Urinary bladder (tissue), 4 donors: ENCODE measurements around the gene SNX3. TPM values are rescaled to one million over a fixed set of nuclear protein-coding genes. Genes with fewer than 3 reads are reported as not detected.
"Not testable (repeated sequence)": the region's sequence is repeated elsewhere in the genome, so short reads cannot be mapped to it uniquely, and the experiment has no call there.

Experiments used
- DNase-seq: peaks from one replicate; pipeline ENCODE4 v3.0.0-alpha.2; 2015; ENCODE audit errors: extremely low spot score
- H3K27ac ChIP-seq: one replicate; pipeline ENCODE4 v1.5.1; 2013; ENCODE audit warnings: low read depth, mild to moderate bottlenecking, moderate library complexity
- H3K36me3 ChIP-seq: one replicate; pipeline ENCODE4 v1.6.1; 2013; ENCODE audit warnings: mild to moderate bottlenecking, moderate library complexity; ENCODE audit not compliant: insufficient read depth
- H3K4me1 ChIP-seq: one replicate; pipeline ENCODE4 v1.6.1; 2013; ENCODE audit warnings: mild to moderate bottlenecking, moderate library complexity; ENCODE audit not compliant: insufficient read depth
- H3K4me3 ChIP-seq: one replicate; pipeline ENCODE4 v1.5.1; 2013; ENCODE audit warnings: low read depth, low read length
- WGBS: extraction: QIAGEN DNeasy Blood & Tissue Kit; methylation state at CpG from one replicate; pipeline ENCODE4 v1.1.7; 2013; 5-methylcytosine and 5-hydroxymethylcytosine counted together
- polyA plus RNA-seq: library from polyadenylated mRNA; stranded (reverse); fragments of 200-250 nt; gene quantifications from one replicate; pipeline ENCODE4 v1.2.3, GENCODE V29; 2013
- total RNA-seq: library from RNA; depleted of rRNA; stranded (reverse); fragments of >200 nt; gene quantifications from one replicate; pipeline ENCODE4 v1.2.3, GENCODE V29; 2014
- donor health status: healthy with polysubstance abuse.
- donor health status: healthy.

The SNX3 gene
- total and polyA plus RNA-seq, 2 donors = 250 to 265 TPM

GRCh38 chr6:108250240-108250866 is 10.5 kb downstream of the SNX3 start:
- Histone ChIP-seq H3K4me1 (no peaks in the 10 kb centered on the region), H3K36me3 (no peaks in the 10 kb centered on the region), H3K4me3 (no peak overlapping the region), H3K27ac (no peak overlapping the region)
- DNase-seq = no peak
- WGBS = 87% methylated on average over 2 of the region's 2 CpGs

- whole genome bisulfite sequencing = 71% methylated on average over 1 of the region's 1 CpG
- H3K27ac ChIP-seq = no peak overlapping the region
- no peak overlapping the region for H3K4me3 ChIP-seq
- no peak for DNase-seq
- H3K36me3 ChIP-seq = no peaks in the 10 kb centered on the region
- no peaks in the 10 kb centered on the region for H3K4me1 ChIP-seq
These were observed 12.8 kb downstream of the SNX3 start for GRCh38 chr6:108247965-108248536.

- WGBS = 95% methylated on average over 7 of the region's 7 CpGs
- DNase-seq, H3K4me1 ChIP-seq, H3K27ac ChIP-seq, H3K4me3 ChIP-seq, H3K36me3 ChIP-seq: not testable (repeated sequence)
These were observed 15.7 kb downstream of the SNX3 start for GRCh38 chr6:108245095-108245494.

GRCh38 chr6:108243836-108244235 is 17.0 kb downstream of the SNX3 start:
- WGBS = 93% methylated on average over 2 of the region's 2 CpGs
- Histone ChIP-seq H3K4me1 (no peaks in the 10 kb centered on the region), H3K27ac (no peak overlapping the region), H3K4me3 (no peak overlapping the region), H3K36me3 (no peaks in the 10 kb centered on the region)
- DNase-seq = no peak

GRCh38 chr6:108242721-108243120 is 18.1 kb downstream of the SNX3 start:
- WGBS = 85% methylated on average over 2 of the region's 2 CpGs
- no peak overlapping the region for H3K27ac ChIP-seq
- peaks cover 3% of the 10 kb centered on the region for H3K36me3 ChIP-seq
- H3K4me3 ChIP-seq = no peak overlapping the region
- DNase-seq = no peak
- H3K4me1 ChIP-seq = no peaks in the 10 kb centered on the region

- no peaks in the 10 kb centered on the region for H3K4me1 ChIP-seq
- DNase-seq = no peak
- H3K27ac ChIP-seq = no peak overlapping the region
- H3K4me3 ChIP-seq = no peak overlapping the region
- 98% methylated on average over 2 of the region's 2 CpGs for WGBS
- peaks cover 4% of the 10 kb centered on the region for H3K36me3 ChIP-seq
These were observed 18.6 kb downstream of the SNX3 start for GRCh38 chr6:108242259-108242658.

- 97% methylated on average over 4 of the region's 4 CpGs for WGBS
- Histone ChIP-seq H3K36me3 (peaks cover 4% of the 10 kb centered on the region), H3K4me3 (no peak overlapping the region), H3K4me1 (no peaks in the 10 kb centered on the region), H3K27ac (no peak overlapping the region)
- no peak for DNase-seq
These were observed 22.5 kb downstream of the SNX3 start for GRCh38 chr6:108238322-108238721.

- 69% methylated on average over 2 of the region's 2 CpGs for WGBS
- Histone ChIP-seq H3K36me3 (peaks cover 4% of the 10 kb centered on the region), H3K4me3 (no peak overlapping the region), H3K4me1 (no peaks in the 10 kb centered on the region), H3K27ac (no peak overlapping the region)
- no peak for DNase-seq
These were observed 24.0 kb downstream of the SNX3 start for GRCh38 chr6:108236791-108237190.

- no peak overlapping the region for H3K27ac ChIP-seq
- H3K4me1 ChIP-seq = no peaks in the 10 kb centered on the region
- no peak for DNase-seq
- 78% methylated on average over 4 of the region's 4 CpGs for WGBS
- H3K36me3 ChIP-seq = peaks cover 4% of the 10 kb centered on the region
- H3K4me3 ChIP-seq = no peak overlapping the region
These were observed 25.7 kb downstream of the SNX3 start for GRCh38 chr6:108235127-108235526.

GRCh38 chr6:108228416-108228815 is 32.4 kb downstream of the SNX3 start:
- no peak overlapping the region for H3K4me3 ChIP-seq
- no peak overlapping the region for H3K27ac ChIP-seq
- H3K4me1 ChIP-seq = no peaks in the 10 kb centered on the region
- H3K36me3 ChIP-seq = no peaks in the 10 kb centered on the region
- WGBS = 97% methylated on average over 8 of the region's 8 CpGs
- DNase-seq = no peak

GRCh38 chr6:108227290-108227689 is 33.5 kb downstream of the SNX3 start:
- Histone ChIP-seq H3K36me3 (no peaks in the 10 kb centered on the region), H3K4me1 (no peaks in the 10 kb centered on the region), H3K27ac (no peak overlapping the region), H3K4me3 (no peak overlapping the region)
- DNase-seq = no peak
- 92% methylated on average over 3 of the region's 3 CpGs for WGBS

GRCh38 chr6:108222504-108222903 is 38.3 kb downstream of the SNX3 start:
- H3K36me3 ChIP-seq = peaks cover 4% of the 10 kb centered on the region
- WGBS = 53% methylated on average over 1 of the region's 1 CpG
- H3K27ac ChIP-seq = no peak overlapping the region
- DNase-seq = no peak
- no peaks in the 10 kb centered on the region for H3K4me1 ChIP-seq
- no peak overlapping the region for H3K4me3 ChIP-seq

- H3K4me3 ChIP-seq = no peak overlapping the region
- DNase-seq = no peak
- WGBS = 92% methylated on average over 2 of the region's 2 CpGs
- peaks cover 4% of the 10 kb centered on the region for H3K36me3 ChIP-seq
- H3K4me1 ChIP-seq = no peaks in the 10 kb centered on the region
- H3K27ac ChIP-seq = no peak overlapping the region
These were observed 38.8 kb downstream of the SNX3 start for GRCh38 chr6:108222064-108222463.

- no peaks in the 10 kb centered on the region for H3K36me3 ChIP-seq
These were observed 49.2 kb downstream of the SNX3 start for GRCh38 chr6:108211671-108212070.

More at GRCh38 chr6:108211671-108212070, 49.2 kb downstream of the SNX3 start:
- 93% methylated on average over 2 of the region's 2 CpGs for WGBS
- no peak overlapping the region for H3K27ac ChIP-seq
- H3K4me1 ChIP-seq = no peaks in the 10 kb centered on the region
- DNase-seq = peak; percentile 51
- H3K4me3 ChIP-seq = no peak overlapping the region
